Measurements from ENCODE around the gene SYNJ1. TPM values are rescaled to one million over a fixed set of nuclear protein-coding genes. Genes with fewer than 3 reads are reported as not detected.
"Not testable (repeated sequence)": the region's sequence is repeated elsewhere in the genome, so short reads cannot be mapped to it uniquely, and the experiment has no call there.

The SYNJ1 gene
- total RNA-seq, 1 donor from 2014 or later: 12.9 TPM

- Mint-ChIP-seq H3K36me3 (ENCODE audit: low read depth, unreplicated experiment) (no peaks in the 10 kb centered on the region), H3K27ac (ENCODE audit: unreplicated experiment) (peak overlapping the region; percentile 98), H3K27me3 (ENCODE audit: low read depth, unreplicated experiment) (no peaks in the 10 kb centered on the region), H3K9me3 (ENCODE audit: unreplicated experiment) (no peaks in the 10 kb centered on the region), H3K4me3 (ENCODE audit: unreplicated experiment) (peak overlapping the region; percentile 94), H3K4me1 (ENCODE audit: low read depth, unreplicated experiment) (no peaks in the 10 kb centered on the region)
- no peaks in the 10 kb centered on the region for H3K27me3 ChIP-seq (ENCODE audit: insufficient read depth, low read length)
- TF ChIP-seq EZH2 (IDR thresholded peaks at IDR 0.05; ENCODE audit: insufficient read depth, low read length): no peak
- TF ChIP-seq CTCF (IDR thresholded peaks at IDR 0.05; ENCODE audit: insufficient read depth, low read depth, low read length): no peak
- peak overlapping the region; percentile 96 for H3K9ac ChIP-seq (ENCODE audit: low read length)
- H4K20me1 ChIP-seq (ENCODE audit: insufficient read depth, low read length): peaks cover 9% of the 10 kb centered on the region
- peak overlapping the region; percentile 99 for H2AFZ ChIP-seq (ENCODE audit: low read depth, low read length)
- H3K79me2 ChIP-seq (ENCODE audit: insufficient read depth, low read length): peaks cover 25% of the 10 kb centered on the region
- DNase-seq (ENCODE audit: low read depth): peak; percentile 10
- H3K4me2 ChIP-seq (ENCODE audit: low read length): peak overlapping the region; percentile 99
- H3K36me3 ChIP-seq (ENCODE audit: insufficient read depth, low read length): peaks cover 13% of the 10 kb centered on the region
- no peak for FAIRE-seq
- peak overlapping the region; percentile 76 for H3K4me3 ChIP-seq (ENCODE audit: insufficient read depth, low read depth, low read length)
- H3K27ac ChIP-seq (ENCODE audit: low read depth, low read length): peak overlapping the region; percentile 98
- H3K4me1 ChIP-seq (ENCODE audit: insufficient read depth, low read length): no peaks in the 10 kb centered on the region
- H3K9me3 ChIP-seq (ENCODE audit: insufficient read depth, low read depth, low read length): no peaks in the 10 kb centered on the region
These were observed 116.3 kb downstream of the SYNJ1 start for GRCh38 chr21:32611471-32611997.

GRCh38 chr21:32610940-32611339 lies 116.9 kb downstream of the SYNJ1 start:
- H3K4me2 ChIP-seq (ENCODE audit: low read length): peak overlapping the region; percentile 74
- DNase-seq (ENCODE audit: low read depth); H3K4me3 ChIP-seq (ENCODE audit: insufficient read depth, low read depth, low read length); H2AFZ ChIP-seq (ENCODE audit: low read depth, low read length); H3K9me3 Mint-ChIP-seq (ENCODE audit: unreplicated experiment); H3K27ac Mint-ChIP-seq (ENCODE audit: unreplicated experiment); H3K27me3 Mint-ChIP-seq (ENCODE audit: low read depth, unreplicated experiment); H3K9me3 ChIP-seq (ENCODE audit: insufficient read depth, low read depth, low read length); H4K20me1 ChIP-seq (ENCODE audit: insufficient read depth, low read length); H3K36me3 Mint-ChIP-seq (ENCODE audit: low read depth, unreplicated experiment); H3K4me1 ChIP-seq (ENCODE audit: insufficient read depth, low read length); H3K27ac ChIP-seq (ENCODE audit: low read depth, low read length); H3K4me1 Mint-ChIP-seq (ENCODE audit: low read depth, unreplicated experiment); H3K9ac ChIP-seq (ENCODE audit: low read length); H3K27me3 ChIP-seq (ENCODE audit: insufficient read depth, low read length); FAIRE-seq: not testable (repeated sequence)
- peaks cover 13% of the 10 kb centered on the region for H3K36me3 ChIP-seq (ENCODE audit: insufficient read depth, low read length)
- H3K4me3 Mint-ChIP-seq (ENCODE audit: unreplicated experiment): peak overlapping the region; percentile 71
- H3K79me2 ChIP-seq (ENCODE audit: insufficient read depth, low read length): peaks cover 25% of the 10 kb centered on the region

- DNase-seq (ENCODE audit: low read depth) (no peak), FAIRE-seq (no peak)
- peaks cover 25% of the 10 kb centered on the region for H3K79me2 ChIP-seq (ENCODE audit: insufficient read depth, low read length)
- no peaks in the 10 kb centered on the region for H3K27me3 ChIP-seq (ENCODE audit: insufficient read depth, low read length)
- H3K9me3 ChIP-seq (ENCODE audit: insufficient read depth, low read depth, low read length): no peaks in the 10 kb centered on the region
- Mint-ChIP-seq H3K4me1 (ENCODE audit: low read depth, unreplicated experiment) (no peaks in the 10 kb centered on the region), H3K4me3 (ENCODE audit: unreplicated experiment) (no peak overlapping the region), H3K27ac (ENCODE audit: unreplicated experiment) (no peak overlapping the region), H3K9me3 (ENCODE audit: unreplicated experiment) (peaks cover 1% of the 10 kb centered on the region), H3K27me3 (ENCODE audit: low read depth, unreplicated experiment) (no peaks in the 10 kb centered on the region), H3K36me3 (ENCODE audit: low read depth, unreplicated experiment) (peaks cover 10% of the 10 kb centered on the region)
- no peak for TF ChIP-seq EZH2 (IDR thresholded peaks at IDR 0.05; ENCODE audit: insufficient read depth, low read length)
- H3K4me3 ChIP-seq (ENCODE audit: insufficient read depth, low read depth, low read length): no peak overlapping the region
- no peak overlapping the region for H3K27ac ChIP-seq (ENCODE audit: low read depth, low read length)
- H3K9ac ChIP-seq (ENCODE audit: low read length): no peak overlapping the region
- H3K4me1 ChIP-seq (ENCODE audit: insufficient read depth, low read length): no peaks in the 10 kb centered on the region
- no peak overlapping the region for H2AFZ ChIP-seq (ENCODE audit: low read depth, low read length)
- H3K36me3 ChIP-seq (ENCODE audit: insufficient read depth, low read length): peaks cover 21% of the 10 kb centered on the region
- peaks cover 9% of the 10 kb centered on the region for H4K20me1 ChIP-seq (ENCODE audit: insufficient read depth, low read length)
- H3K4me2 ChIP-seq (ENCODE audit: low read length): no peak overlapping the region
These were observed 119.0 kb downstream of the SYNJ1 start for GRCh38 chr21:32608851-32609250.

All from astrocyte (in vitro differentiated cells and primary cell).